Tibial nerve (tissue), 3 donors: ENCODE data around the gene LBX2.

Experiments used
- POLR2A ChIP-seq, 2 donors: fragments of 450-650 bp; IDR thresholded peaks; one replicate each; pipeline ENCODE4 v1.6.1; 2017; ENCODE audit warnings: antibody characterized with exemption in 2 of 2, mild to moderate bottlenecking in 2 of 2, moderate library complexity in 2 of 2
- TF ChIP-seq, protein P1 (sequence below), 5 experiments: fragments of 200-600 bp in 3 of 5; fragments of 450-650 bp in 2 of 5; sonication (generic) in 3 of 5; IDR thresholded peaks; one replicate each; pipeline ENCODE4 v1.5.1; 2016 to 2019; ENCODE audit warnings: antibody characterized with exemption in 5 of 5, mild to moderate bottlenecking in 3 of 5, moderate library complexity in 2 of 5

DNA sequence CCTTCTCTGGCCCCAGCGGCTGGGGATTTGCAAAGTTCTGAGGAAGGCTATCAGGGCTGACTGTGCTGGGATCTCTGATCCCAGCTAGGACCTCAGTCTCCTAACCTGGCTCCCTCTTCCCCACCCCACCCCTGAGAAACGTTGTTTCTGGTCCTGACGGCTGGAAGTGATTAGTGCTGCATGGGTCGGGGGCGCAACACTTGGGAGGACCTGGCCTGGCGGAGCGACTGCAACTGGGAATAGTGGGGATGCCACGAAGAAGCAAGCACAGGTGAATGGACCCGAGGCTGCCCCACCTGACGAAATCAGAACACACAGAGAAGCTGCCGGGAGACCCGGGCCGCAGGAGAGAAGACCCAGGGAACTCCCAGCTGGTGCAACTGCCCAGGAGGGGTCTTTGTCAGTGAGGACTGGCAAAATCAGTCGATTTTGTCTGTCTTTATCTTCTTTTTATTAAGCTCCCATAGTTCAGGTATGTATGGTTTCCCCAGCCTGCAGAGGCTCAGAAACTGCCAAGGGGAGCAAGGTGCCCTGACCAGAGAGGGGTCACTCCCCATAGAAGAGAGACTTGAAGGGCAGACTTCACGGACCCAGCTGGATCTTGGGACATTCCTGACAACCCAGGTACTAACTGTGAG is 656 bp upstream of the LBX2 start:
- TF ChIP-seq, protein P1, sequence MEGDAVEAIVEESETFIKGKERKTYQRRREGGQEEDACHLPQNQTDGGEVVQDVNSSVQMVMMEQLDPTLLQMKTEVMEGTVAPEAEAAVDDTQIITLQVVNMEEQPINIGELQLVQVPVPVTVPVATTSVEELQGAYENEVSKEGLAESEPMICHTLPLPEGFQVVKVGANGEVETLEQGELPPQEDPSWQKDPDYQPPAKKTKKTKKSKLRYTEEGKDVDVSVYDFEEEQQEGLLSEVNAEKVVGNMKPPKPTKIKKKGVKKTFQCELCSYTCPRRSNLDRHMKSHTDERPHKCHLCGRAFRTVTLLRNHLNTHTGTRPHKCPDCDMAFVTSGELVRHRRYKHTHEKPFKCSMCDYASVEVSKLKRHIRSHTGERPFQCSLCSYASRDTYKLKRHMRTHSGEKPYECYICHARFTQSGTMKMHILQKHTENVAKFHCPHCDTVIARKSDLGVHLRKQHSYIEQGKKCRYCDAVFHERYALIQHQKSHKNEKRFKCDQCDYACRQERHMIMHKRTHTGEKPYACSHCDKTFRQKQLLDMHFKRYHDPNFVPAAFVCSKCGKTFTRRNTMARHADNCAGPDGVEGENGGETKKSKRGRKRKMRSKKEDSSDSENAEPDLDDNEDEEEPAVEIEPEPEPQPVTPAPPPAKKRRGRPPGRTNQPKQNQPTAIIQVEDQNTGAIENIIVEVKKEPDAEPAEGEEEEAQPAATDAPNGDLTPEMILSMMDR (IDR thresholded peaks at IDR 0.05) = no peak
- no peak for TF ChIP-seq POLR2A (IDR thresholded peaks at IDR 0.05)
